Uterus (tissue), 4 donors: ENCODE results near the gene PSMA7. TPM values are rescaled to one million over a fixed set of nuclear protein-coding genes. Genes with fewer than 3 reads are reported as not detected.
"Not testable (repeated sequence)": the region's sequence is repeated elsewhere in the genome, so short reads cannot be mapped to it uniquely, and the experiment has no call there.

ENCODE experiments used
- DNase-seq, 2 donors: peaks; one replicate each; pipeline ENCODE4 v3.0.0-alpha.2; 2019 to 2020
- H3K27ac ChIP-seq, 2 donors: fragments of 200-600 bp; sonication (generic); 1 replicate in 1 of 2; 2 replicates in 1 of 2; pipeline ENCODE4 v1.5.1; 2016 to 2018
- H3K27me3 ChIP-seq, 2 donors: fragments of 200-600 bp; sonication (generic); one replicate each; pipeline ENCODE4 v1.5.1; 2018 to 2019; ENCODE audit warnings: control low read depth in 1 of 2
- H3K36me3 ChIP-seq, 2 donors: fragments of 200-600 bp; sonication (generic); one replicate each; pipeline ENCODE4 v1.5.1; 2019; ENCODE audit warnings: control low read depth in 1 of 2
- H3K4me1 ChIP-seq, 2 donors: fragments of 200-600 bp; sonication (generic); one replicate each; pipeline ENCODE4 v1.5.1; 2018 to 2019; ENCODE audit warnings: control low read depth in 1 of 2
- H3K4me3 ChIP-seq, 2 donors: fragments of 200-600 bp; sonication (generic); 1 replicate in 1 of 2; 2 replicates in 1 of 2; pipeline ENCODE4 v1.5.1; 2018 to 2019; ENCODE audit warnings: mild to moderate bottlenecking in 1 of 2
- H3K9me3 ChIP-seq, 2 donors: fragments of 200-600 bp; sonication (generic); one replicate each; pipeline ENCODE4 v1.5.1; 2019; ENCODE audit warnings: control low read depth in 1 of 2
- POLR2A ChIP-seq, 2 donors: fragments of 450-650 bp; IDR thresholded peaks; one replicate each; pipeline ENCODE4 v1.6.1; 2016; ENCODE audit warnings: antibody characterized with exemption in 2 of 2, mild to moderate bottlenecking in 1 of 2, moderate library complexity in 1 of 2
- intact Hi-C: fragments of 100-400 bp; cut with DNase I; formaldehyde crosslinking; loops from one replicate; pipeline ENCODE4 v1.15.1; 2023; ENCODE audit warnings: low total_unique reads
- total RNA-seq, 4 donors: library from RNA; depleted of rRNA in 3 of 4; stranded (reverse); fragments of >200 nt in 3 of 4; gene quantifications; one replicate each; pipeline versions ENCODE4 v1.1.0 to v1.2.4, GENCODE V29; 2014 to 2023
- TF ChIP-seq, protein P1 (sequence below), 4 experiments: fragments of 200-600 bp in 2 of 4; fragments of 450-650 bp in 2 of 4; sonication (generic) in 2 of 4; IDR thresholded peaks; one replicate each; pipeline ENCODE4 v1.5.1; 2016 to 2019; ENCODE audit warnings: antibody characterized with exemption in 4 of 4, mild to moderate bottlenecking in 2 of 4, moderate library complexity in 1 of 4
- donor health status: DM: yes; HTN: yes; CAD: no.

PSMA7 gene
- total RNA-seq, 4 donors from 2014 or later, result 145 to 214 (median 162) TPM

DNA sequence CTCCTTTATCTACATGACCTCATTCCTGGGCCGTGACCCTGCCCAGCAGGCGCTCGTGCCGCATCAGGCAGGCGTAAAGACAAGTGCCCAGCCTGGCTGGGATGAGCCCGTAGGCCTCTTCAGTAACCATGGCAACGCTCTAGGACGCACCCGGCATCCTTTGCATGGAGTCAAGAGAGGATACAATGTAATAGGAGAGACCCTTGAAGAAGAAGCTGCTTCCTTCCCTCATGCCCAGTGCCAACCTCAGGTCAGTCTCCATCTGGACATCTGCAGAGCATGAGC, 25.9 kb downstream of the PSMA7 start:
- no peaks in the 10 kb centered on the region for H3K36me3 ChIP-seq
- H3K9me3 ChIP-seq, result peaks cover 0 to under 1% of the 10 kb centered on the region in 2 donors
- TF ChIP-seq POLR2A (IDR thresholded peaks at IDR 0.05), result no peak
- TF ChIP-seq, protein P1, sequence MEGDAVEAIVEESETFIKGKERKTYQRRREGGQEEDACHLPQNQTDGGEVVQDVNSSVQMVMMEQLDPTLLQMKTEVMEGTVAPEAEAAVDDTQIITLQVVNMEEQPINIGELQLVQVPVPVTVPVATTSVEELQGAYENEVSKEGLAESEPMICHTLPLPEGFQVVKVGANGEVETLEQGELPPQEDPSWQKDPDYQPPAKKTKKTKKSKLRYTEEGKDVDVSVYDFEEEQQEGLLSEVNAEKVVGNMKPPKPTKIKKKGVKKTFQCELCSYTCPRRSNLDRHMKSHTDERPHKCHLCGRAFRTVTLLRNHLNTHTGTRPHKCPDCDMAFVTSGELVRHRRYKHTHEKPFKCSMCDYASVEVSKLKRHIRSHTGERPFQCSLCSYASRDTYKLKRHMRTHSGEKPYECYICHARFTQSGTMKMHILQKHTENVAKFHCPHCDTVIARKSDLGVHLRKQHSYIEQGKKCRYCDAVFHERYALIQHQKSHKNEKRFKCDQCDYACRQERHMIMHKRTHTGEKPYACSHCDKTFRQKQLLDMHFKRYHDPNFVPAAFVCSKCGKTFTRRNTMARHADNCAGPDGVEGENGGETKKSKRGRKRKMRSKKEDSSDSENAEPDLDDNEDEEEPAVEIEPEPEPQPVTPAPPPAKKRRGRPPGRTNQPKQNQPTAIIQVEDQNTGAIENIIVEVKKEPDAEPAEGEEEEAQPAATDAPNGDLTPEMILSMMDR (IDR thresholded peaks at IDR 0.05), result no peak
- H3K27me3 ChIP-seq, result no peaks in the 10 kb centered on the region
- H3K4me3 ChIP-seq, result no peak overlapping the region
- no peak overlapping the region for H3K27ac ChIP-seq
- DNase-seq, result no peak
- no peaks in the 10 kb centered on the region for H3K4me1 ChIP-seq
- intact Hi-C loops, result no loop called here

DNA sequence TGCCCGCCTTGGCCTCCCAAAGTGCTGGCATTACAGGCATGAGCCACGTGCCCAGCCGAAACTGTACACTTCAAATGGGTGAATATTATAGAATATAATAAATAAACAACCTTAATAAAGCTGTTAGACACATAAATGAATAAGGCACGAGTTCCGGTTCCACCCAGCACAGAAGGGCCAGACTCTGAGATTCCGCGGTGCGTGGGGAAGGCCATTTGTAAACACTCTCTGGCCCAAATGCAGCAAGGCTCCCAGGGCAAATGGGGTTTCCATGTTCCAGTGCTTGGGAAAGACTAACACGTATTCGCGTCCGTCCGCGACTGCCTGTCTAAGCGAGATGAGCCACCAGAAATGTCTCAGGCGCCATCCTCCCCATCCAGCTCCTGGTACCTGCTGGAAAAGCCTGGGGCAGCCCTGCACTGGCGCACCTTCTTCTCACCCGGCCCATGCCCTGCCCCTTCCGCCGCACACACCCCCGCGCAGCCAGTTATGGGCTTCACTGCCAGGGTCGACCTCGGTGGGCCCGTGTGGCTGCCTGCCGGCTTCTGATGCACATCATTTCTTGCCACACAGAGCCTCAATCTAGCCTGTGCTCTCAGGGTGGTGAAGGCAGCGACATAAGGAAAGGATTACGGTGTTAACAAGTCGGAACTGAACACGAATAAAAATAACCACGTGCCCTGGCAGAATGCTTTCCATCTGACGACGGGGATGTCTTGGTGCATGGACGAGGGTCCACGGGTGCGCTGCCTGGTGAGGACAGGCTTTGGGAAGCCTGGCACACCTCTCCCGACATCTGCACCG, 26.4 kb downstream of the PSMA7 start:
- Histone ChIP-seq H3K36me3 (no peaks in the 10 kb centered on the region), H3K4me3 (no peak overlapping the region), H3K4me1 (no peaks in the 10 kb centered on the region), H3K27me3 (no peaks in the 10 kb centered on the region), H3K9me3 (peaks cover 0 to 4% of the 10 kb centered on the region in 2 donors), H3K27ac (no peak overlapping the region)
- no peak for DNase-seq
- intact Hi-C loops, result no loop called here
- TF ChIP-seq POLR2A (IDR thresholded peaks at IDR 0.05), result no peak

DNA sequence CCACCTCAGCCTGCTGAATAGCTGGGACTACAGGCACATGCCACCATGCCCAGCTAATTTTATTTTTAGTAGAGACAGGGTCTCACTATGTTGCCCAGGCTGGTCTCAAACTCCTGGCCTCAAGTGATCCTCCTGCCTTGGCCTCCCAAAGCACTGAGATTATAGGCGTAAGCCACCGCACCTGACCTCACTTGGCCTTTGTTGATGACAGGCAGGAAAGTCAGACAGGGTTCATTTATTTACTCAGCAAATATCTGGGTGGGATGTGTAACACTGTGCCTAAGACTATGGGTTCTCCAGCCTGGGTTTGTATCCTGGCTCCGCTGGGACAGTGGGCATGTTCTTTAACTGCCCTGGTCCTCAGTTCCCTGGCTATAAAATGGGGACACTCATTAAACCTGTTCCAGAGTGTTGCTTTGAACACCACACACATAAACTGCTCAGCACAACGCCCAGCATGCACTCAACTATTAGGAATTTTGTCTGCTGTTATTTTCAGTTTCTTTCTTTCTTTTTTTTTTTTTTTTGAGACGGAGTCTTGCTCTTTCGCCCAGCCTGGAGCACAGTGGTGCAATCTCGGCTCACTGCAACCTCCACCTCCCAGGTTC, 27.3 kb downstream of the PSMA7 start:
- H3K4me3 ChIP-seq, H3K36me3 ChIP-seq, H3K4me1 ChIP-seq, DNase-seq, intact Hi-C loops, H3K27ac ChIP-seq, H3K9me3 ChIP-seq, H3K27me3 ChIP-seq: not testable (repeated sequence)

- no peaks in the 10 kb centered on the region for H3K27me3 ChIP-seq
- intact Hi-C loops, result no loop called here
Observed at GRCh38 chr20:62114894-62115293, 28.3 kb downstream of the PSMA7 start.

DNA sequence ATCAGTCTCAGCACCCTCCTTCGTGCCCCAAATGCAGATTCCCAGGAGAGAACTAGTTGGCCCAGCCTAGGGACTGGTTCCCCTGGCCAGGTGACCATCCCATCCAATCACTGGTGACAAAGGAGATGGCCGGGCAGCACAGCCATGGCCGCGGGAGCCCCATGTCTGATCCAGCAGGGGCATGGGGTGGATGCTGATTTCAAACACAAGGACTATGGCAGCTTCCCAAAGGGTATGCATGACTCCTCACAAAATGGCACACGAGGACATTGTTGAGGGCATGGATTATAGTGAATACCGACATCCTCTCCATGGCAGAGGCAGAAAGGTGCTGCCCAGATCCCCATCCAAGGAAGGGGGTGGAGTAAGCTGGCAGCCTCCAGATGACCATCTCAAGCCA, 30.8 kb downstream of the PSMA7 start:
- no peak for DNase-seq
- intact Hi-C loops, result no loop called here
- TF ChIP-seq, protein P1 (IDR thresholded peaks at IDR 0.05), result no peak
- no peak for TF ChIP-seq POLR2A (IDR thresholded peaks at IDR 0.05)
- H3K4me3 ChIP-seq, result no peak overlapping the region
- H3K36me3 ChIP-seq, result no peaks in the 10 kb centered on the region
- no peaks in the 10 kb centered on the region for H3K27me3 ChIP-seq
- H3K4me1 ChIP-seq, result no peaks in the 10 kb centered on the region
- H3K27ac ChIP-seq, result no peak overlapping the region
- peaks cover 0 to 21% of the 10 kb centered on the region in 2 donors for H3K9me3 ChIP-seq

More at GRCh38 chr20:62114894-62115293, 28.3 kb downstream of the PSMA7 start:
- Histone ChIP-seq H3K27ac (no peak overlapping the region), H3K4me1 (no peaks in the 10 kb centered on the region), H3K36me3 (no peaks in the 10 kb centered on the region), H3K4me3 (no peak overlapping the region), H3K9me3 (peaks cover 0 to 10% of the 10 kb centered on the region in 2 donors)
- DNase-seq, result no peak
- TF ChIP-seq, protein P1 (IDR thresholded peaks at IDR 0.05), result no peak
- TF ChIP-seq POLR2A (IDR thresholded peaks at IDR 0.05), result no peak

GRCh38 chr20:62111148-62111547, 32.0 kb downstream of the PSMA7 start:
- H3K9me3 ChIP-seq, result peaks cover 0 to 21% of the 10 kb centered on the region in 2 donors
- H3K4me1 ChIP-seq, result no peaks in the 10 kb centered on the region
- intact Hi-C loops, result no loop called here

More at GRCh38 chr20:62111148-62111547, 32.0 kb downstream of the PSMA7 start:
- no peaks in the 10 kb centered on the region for H3K36me3 ChIP-seq
- H3K4me3 ChIP-seq, result no peak overlapping the region
- TF ChIP-seq, protein P1 (IDR thresholded peaks at IDR 0.05), result no peak
- TF ChIP-seq POLR2A (IDR thresholded peaks at IDR 0.05), result no peak
- no peak overlapping the region for H3K27ac ChIP-seq
- DNase-seq, result no peak
- H3K27me3 ChIP-seq, result no peaks in the 10 kb centered on the region
